GM12875 (cell line): ENCODE results near the gene MMP24.

Experiments
- H3K4me3 ChIP-seq: one replicate; pipeline ENCODE4 v1.5.1; 2011; ENCODE audit warnings: low read depth, low read length, control low read depth
- CTCF ChIP-seq: IDR thresholded peaks from 2 replicates; pipeline ENCODE4 v1.5.1; 2011; ENCODE audit warnings: low read depth, mild to moderate bottlenecking, control low read depth, inconsistent platforms, low read length, moderate library complexity, borderline replicate concordance; ENCODE audit not compliant: insufficient read depth

Gene MMP24

GRCh38 chr20:35238735-35239134 is 12.2 kb downstream of the MMP24 start:
- no peak overlapping the region for H3K4me3 ChIP-seq
- TF ChIP-seq CTCF = no peak

GRCh38 chr20:35240083-35240810 is 13.8 kb downstream of the MMP24 start:
- H3K4me3 ChIP-seq = no peak overlapping the region
- TF ChIP-seq CTCF = no peak

GRCh38 chr20:35240811-35241293 is 14.4 kb downstream of the MMP24 start:
- no peak for TF ChIP-seq CTCF
- no peak overlapping the region for H3K4me3 ChIP-seq

GRCh38 chr20:35243317-35243716 is 16.8 kb downstream of the MMP24 start:
- no peak overlapping the region for H3K4me3 ChIP-seq
- TF ChIP-seq CTCF = no peak

GRCh38 chr20:35243986-35244385 is 17.5 kb downstream of the MMP24 start:
- no peak overlapping the region for H3K4me3 ChIP-seq
- no peak for TF ChIP-seq CTCF

- no peak overlapping the region for H3K4me3 ChIP-seq
- no peak for TF ChIP-seq CTCF
Measured at GRCh38 chr20:35246723-35247122, 20.2 kb downstream of the MMP24 start.
